HG03064 (cell line): ENCODE measurements around the gene NUPR2.
"Not testable (repeated sequence)": the region's sequence is repeated elsewhere in the genome, so short reads cannot be mapped to it uniquely, and the experiment has no call there.

Experiments used
- ATAC-seq: cut with Tn5 transposase; IDR thresholded peaks from one replicate; pipeline ENCODE4 v1.9.1; 2021; ENCODE audit warnings: low read depth; ENCODE audit not compliant: unreplicated experiment

NUPR2 gene

DNA sequence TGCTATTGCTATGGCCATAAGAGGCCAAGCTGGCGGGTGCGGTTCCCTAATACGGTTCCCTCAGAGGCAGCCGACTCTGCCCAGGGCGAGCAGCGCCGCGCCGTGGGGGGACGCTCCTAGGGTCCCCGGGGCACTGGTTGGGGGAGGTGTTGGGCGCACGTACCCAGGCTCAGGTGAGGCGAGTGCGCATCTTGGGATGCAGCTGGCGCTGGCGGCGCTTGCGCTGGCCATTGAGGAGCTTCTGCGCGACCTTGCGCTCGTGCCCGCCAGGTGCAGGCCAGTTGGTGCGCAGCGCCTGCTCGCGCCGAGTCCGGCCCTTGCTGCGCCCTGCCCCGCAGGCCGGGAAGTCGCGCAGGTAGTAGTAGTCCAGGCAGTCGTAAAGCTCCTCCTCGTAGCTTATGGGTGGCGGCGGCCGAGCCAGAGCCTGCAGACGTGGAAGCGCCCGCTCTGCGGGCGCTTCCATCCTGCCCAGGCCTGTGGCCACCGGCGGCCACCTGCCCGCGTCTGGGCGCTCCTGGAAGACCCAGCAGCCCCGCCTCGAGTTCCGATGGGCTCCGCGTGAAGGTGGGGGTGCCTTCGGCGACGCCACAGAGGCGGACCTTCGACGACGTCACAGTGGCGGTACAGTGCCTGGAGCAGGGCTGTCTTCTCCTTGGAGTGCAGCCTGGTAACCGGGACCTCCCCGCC lies at the start of gene NUPR2:
TSS of gene NUPR2 (minus strand) at position 566 of the 687 bp plus-strand sequence. CDS start at position 463, 103 bp downstream.
- ATAC-seq, result no peak

DNA sequence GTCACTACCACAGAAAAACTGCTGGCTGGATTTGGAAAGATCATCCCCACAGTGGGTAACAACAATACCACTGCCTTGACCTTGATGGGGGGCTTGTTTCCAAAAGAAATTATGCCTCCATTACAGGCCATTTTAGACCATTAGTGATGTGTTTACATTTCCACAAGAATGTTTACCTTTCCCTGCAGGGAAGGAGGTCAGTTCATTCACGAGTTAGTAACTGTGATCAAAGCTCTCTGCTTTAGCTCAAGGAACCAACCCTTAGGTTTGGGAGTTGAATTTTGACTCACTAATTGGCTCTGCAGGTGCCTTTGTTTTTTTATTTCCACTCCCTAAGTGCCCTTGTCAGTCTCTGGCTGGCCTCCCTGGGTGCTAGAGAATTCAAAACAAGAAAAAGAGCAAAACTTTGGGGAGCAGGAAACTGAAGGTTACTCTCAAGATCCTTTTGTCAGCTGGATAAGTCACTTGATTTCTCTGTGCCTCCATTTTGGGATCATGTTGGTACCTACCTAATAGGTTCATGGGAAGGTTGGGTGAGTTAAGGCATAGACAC lies 41.1 kb upstream of the NUPR2 start:
- ATAC-seq, result no peak

DNA sequence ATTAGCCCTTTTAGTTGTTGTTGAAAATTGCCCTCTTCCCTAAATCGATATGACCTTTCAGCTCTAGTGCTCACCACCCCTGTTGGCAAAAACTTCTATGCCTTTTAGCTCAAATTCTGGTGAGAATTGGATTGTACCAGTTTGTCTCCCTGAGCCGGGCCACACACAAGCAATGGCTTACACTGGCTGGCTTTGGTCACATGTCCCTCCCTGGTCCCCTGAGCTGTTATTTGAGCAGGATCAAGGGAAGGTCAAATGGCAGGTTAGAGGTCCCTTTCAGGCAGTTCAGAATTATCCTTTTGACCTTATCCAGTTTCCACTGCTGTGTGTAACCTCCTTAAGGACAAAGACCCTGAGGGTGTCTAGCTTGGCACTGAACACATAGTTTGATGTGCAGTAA lies 14.8 kb upstream of the NUPR2 start:
- ATAC-seq, result not testable (repeated sequence)

DNA sequence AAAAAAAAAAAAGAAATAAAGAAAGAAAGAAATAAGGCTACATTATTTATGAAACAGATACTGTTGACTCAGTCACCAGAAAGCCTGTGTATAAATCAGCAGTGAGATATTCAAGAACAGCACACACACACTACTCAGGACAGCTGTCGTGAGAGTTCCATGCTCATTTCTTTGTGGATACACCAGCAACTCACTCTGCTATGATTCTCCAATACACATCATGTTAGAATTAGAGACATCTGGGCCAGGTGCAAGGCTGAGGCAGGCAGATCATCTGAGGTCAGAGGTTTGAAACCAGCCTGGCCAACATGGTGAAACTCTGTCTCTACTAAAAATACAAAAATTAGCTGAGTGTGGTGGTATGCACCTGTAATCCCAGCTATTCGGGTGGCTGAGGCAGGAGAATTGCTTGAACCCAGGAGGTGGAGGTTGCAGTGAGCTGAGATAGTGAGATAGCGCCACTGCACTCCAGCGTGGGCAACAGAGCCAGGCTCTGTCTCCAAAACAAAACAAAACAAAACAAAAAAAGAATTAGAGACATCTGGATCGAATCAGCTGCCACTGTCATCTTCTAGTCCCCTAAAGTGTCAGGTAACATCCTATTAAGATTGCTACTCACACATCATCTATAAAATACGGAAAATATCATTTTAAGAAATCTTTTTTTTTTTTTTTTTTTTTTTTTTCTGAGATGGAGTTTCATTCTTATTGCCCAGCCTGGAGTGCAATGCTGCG lies 11.2 kb upstream of the NUPR2 start:
- ATAC-seq, result no peak

DNA sequence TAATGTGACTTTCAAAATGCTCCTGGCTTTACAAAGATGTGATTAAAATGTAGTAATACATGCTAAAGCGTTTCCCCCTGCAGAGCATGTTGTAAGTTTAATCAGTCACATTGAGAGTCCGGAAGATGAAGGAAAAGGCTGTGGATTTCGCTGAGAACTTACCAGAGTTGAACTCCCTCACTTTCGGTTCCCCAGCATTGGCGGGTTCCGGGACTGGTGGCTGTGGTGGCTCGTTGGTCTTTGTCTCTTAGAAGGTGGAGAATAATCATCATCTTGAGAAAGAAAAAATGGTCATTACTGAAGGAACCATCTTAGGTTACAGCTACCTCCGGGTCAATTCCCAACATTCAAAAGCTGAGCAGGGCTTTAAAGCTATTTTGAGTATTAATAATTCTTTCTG lies 9.6 kb upstream of the NUPR2 start:
- ATAC-seq, result no peak

DNA sequence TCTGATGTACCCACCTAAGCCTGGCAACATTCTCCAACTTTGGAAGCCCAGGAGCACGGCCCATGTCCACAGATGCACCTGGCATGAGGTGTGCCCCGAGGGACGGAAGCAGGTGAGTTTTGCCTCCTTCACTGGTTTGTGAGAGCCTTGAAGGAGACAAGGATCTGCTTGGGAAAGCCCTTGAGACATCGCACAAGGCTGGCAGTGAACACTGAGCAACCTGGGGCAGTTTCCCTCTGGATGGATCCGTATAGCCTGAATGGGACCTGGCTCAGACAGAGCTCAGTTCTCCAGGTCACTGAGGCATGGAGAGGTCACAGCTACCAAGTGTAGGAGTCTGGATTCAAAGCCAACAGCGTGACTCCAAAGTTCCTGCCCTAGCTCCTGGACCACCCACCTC lies 8.8 kb upstream of the NUPR2 start:
- no peak for ATAC-seq

- ATAC-seq, result no peak
Measured at GRCh38 chr7:56121440-56121839, 5.2 kb upstream of the NUPR2 start.

DNA sequence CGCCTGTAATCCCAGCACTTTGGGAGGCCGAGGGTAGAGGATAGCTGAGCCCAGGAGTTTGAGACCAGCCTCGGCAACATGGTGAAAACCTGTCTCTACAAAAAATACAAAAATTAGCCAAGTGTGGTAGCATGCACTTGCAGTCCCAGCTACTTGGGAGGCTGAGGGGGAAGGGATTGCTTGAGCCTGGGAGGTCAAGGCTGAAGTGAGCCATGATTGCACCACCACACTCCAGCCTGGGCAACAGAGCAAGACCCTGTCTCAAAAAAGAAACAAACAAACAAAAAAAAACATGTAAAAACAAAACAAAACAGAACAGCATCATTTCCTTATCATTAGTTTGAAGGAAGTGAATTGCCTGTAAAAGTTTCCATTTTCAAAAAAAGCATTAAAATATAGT lies 4.0 kb downstream of the NUPR2 start:
- not testable (repeated sequence) for ATAC-seq

DNA sequence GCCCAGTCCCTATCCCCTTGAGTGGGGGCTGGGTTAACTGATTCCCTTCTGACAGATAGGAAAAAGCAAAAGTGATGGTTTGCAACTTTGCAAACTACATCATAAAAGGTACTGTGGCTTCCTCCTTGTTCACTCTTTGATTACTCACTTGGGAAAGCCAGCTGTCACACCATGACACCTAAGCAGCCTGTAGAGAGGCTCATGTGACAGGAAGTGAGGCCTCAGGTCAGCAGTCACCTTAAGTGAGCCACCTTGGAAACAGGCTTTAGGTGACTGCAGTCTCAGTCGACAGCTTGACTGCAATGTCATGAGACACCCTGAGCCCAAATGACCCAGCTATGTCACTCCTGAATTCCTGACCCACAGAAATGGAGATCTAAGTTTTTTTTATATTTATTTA lies 5.6 kb downstream of the NUPR2 start:
- no peak for ATAC-seq

GRCh38 chr7:56107954-56108258 lies 8.3 kb downstream of the NUPR2 start:
- ATAC-seq, result no peak

DNA sequence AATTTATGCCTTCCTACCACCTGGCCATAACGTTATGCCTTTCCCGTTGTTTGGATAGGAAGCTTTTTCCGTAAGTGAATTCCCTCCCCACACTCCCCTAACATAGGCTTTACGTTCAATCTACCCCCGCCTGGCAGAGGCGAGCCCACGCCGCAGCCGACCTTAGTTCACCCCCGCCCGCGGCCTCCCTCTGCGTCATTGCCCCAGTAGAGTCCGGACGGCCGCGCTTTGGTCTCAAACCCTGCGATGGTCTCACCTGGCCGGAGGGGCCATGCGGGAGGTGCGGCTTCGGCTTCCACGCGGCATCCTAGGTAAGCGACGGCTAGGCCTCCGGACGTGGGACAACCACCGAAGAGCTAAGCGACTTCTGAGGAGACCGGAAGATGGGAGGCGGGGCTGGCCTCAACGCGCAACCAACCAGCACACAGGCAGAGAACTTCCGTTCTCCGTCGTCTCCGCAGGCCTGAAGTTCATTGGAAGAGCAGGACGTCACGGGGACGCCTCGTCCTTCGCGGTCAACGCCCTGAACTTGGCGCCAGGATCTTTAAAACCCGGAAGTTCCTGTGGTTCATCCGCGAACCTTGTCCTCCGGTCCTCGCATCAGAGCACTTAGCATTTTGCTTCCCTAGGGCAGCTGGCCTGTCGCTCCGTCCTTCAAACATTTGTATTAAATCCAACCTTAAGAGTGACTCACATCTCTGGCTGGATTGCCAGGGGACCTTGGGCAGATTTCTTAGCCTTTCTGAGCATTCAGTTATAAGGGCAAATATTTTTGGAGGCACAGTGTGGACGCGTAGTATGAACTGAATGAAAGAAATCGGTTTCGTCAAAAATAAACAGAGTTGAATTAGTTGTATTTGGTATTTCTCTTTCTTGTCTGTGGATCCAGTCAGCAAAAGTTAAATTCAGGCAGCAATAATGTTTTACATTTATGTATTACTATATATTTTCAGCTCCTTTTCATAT lies 9.8 kb downstream of the NUPR2 start, which contains the start of gene CHCHD2:
TSS of gene CHCHD2 (minus strand) at position 369 of the 966 bp plus-strand sequence. CDS start at position 306, 63 bp downstream.
- peak; percentile 99 for ATAC-seq

- ATAC-seq, result no peak
Measured at GRCh38 chr7:56105508-56105907, 10.7 kb downstream of the NUPR2 start.

DNA sequence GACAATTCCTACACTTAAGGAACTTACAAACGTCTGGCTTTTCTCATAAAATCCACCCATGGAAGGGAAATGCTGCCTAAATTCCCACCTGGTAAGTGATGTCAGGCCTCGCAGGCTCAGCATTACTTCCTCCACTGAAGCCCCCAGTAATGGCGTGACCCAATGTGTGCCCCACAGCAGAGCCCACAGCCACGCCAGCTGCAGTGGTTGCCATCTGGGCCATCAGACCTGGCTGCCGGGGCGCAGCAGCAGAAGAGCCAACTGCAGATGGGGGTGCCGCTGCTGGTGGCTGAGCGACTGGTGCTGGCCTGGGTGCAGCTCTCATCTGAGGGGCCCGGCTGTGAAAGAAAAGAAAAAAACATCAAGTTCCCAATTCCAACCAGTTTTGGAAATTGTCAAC lies 12.1 kb downstream of the NUPR2 start:
- ATAC-seq, result not testable (repeated sequence)

- no peak for ATAC-seq
Measured at GRCh38 chr7:56099653-56100052, 16.6 kb downstream of the NUPR2 start.

DNA sequence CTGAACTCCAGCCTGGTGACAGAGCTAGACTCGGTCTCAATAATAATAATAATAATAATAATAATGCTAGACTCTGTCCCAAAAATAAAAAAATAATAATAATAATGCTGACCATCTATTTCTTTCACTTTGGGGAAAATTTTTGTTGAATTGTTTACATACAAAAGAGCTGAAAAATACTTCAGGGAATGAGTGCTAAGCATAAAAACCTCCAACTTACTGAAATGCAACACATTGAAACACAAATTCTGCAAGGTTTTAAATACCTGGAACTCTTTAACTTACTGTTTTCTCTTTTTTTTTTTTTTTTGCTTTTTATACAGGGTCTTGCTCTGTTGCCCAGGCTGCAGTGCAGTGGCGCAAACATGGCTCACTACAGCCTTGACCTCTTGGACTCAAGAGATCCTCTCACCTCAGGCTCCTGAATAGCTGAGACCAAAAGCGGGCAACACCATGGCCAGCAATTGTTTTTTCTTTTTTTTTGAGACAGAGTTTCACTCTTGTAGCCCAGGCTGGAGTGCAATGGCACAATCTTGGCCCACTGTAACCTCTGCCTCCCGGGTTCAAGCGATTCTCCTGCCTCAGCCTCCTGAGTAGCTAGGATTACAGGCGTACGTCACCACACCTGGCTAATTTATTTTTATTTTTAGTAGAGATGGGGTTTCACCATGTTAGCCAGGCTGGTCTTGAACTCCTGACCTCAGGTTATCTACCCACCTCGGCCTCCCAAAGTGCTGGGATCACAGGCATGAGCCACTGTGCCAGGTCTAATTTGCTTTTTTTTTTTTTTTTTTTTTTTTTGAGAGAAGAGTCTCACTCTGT lies 17.8 kb downstream of the NUPR2 start:
- ATAC-seq, result not testable (repeated sequence)

- ATAC-seq, result no peak
Measured at GRCh38 chr7:56097700-56098099, 18.5 kb downstream of the NUPR2 start.

DNA sequence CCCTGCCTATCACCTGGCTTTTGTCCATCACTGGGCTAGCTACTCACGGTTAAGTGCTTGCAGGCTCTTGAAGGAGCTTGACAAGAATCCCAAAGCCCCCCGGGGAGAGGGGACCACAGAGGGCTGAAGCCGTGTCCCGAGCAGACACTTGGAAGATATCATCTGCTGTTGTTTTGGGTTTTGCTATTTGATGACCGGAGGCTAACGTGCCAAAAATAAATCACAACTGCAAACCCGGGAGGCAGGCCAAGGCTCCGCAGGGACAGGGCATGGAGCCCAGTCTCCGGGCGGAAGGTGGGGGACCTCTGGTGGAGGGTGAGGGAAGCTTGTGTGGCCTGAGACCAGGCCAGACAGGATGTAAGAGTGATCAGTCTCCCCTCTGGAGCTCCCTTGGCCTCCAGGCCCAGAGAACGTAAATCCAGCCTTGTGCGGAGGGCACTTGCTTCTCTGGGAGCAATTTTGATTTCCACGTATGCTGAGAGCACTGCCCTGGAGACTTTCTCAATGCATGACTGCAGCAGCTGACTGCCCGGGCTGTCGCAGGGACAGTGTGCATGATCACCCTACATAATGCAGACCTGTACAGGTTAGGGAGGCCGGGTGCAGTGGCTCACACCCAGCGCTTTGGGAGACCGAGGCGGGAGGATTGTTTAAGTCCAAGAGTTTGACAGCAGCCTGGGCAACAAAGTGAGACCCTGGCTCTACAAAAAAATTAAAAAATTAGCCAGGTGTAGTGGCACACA lies 23.3 kb downstream of the NUPR2 start, which contains the start of gene PHKG1:
TSS of gene PHKG1 (minus strand) at position 164 of the 743 bp plus-strand sequence. CDS start 4,011 bp downstream, outside the sequence.
- no peak for ATAC-seq

GRCh38 chr7:56092388-56092787 lies 23.8 kb downstream of the NUPR2 start:
- not testable (repeated sequence) for ATAC-seq

GRCh38 chr7:56091591-56091990 lies 24.6 kb downstream of the NUPR2 start:
- ATAC-seq, result no peak
